ENCODE data around the gene TEN1. TPM values are rescaled to one million over a fixed set of nuclear protein-coding genes. Genes with fewer than 3 reads are reported as not detected.

The TEN1 gene
- total and polyA plus RNA-seq, 2 of the 13 experiments (the other 11 are each of a cell fraction or from before 2014, with no cell fraction given), result 18.0 to 21.3 TPM

GRCh38 chr17:75998327-75998795, 19.3 kb downstream of the TEN1 start (continued):
- TF ChIP-seq NRL (CRISPR knock-in tag; IDR thresholded peaks at IDR 0.05; ENCODE audit: borderline replicate concordance), result no peak
- no peak for TF ChIP-seq TOE1 (CRISPR knock-in tag; IDR thresholded peaks at IDR 0.05)
- TF ChIP-seq CREBL2 (CRISPR knock-in tag; IDR thresholded peaks at IDR 0.05; ENCODE audit: borderline replicate concordance), result no peak
- no peak for TF ChIP-seq ZNF780A (CRISPR knock-in tag; IDR thresholded peaks at IDR 0.05)
- no peak for TF ChIP-seq CHCHD3 (CRISPR knock-in tag; IDR thresholded peaks at IDR 0.05)
- TF ChIP-seq ZNF784 (CRISPR knock-in tag; IDR thresholded peaks at IDR 0.05; ENCODE audit: borderline replicate concordance), result no peak
- no peak for TF ChIP-seq THAP8 (CRISPR knock-in tag; IDR thresholded peaks at IDR 0.05; ENCODE audit: borderline replicate concordance)
- 0 out of 2 replicates have a peak, but pooled peaks have one; percentile 16 for TF ChIP-seq ZNF136 (CRISPR knock-in tag; IDR thresholded peaks at IDR 0.05; ENCODE audit: low read depth)
- no peak for TF ChIP-seq YY1 (IDR thresholded peaks at IDR 0.05; ENCODE audit: insufficient read depth, insufficient replicate concordance, low read depth, low read length)
- no peak for TF ChIP-seq ZNF414 (CRISPR knock-in tag; IDR thresholded peaks at IDR 0.05)
- no peak for TF ChIP-seq ZSCAN9 (CRISPR knock-in tag; IDR thresholded peaks at IDR 0.05; ENCODE audit: borderline replicate concordance)
- no peak for TF ChIP-seq ZNF24 (IDR thresholded peaks at IDR 0.05)
- TF ChIP-seq MLXIP (CRISPR knock-in tag; IDR thresholded peaks at IDR 0.05; ENCODE audit: borderline replicate concordance), result no peak
- no peak for TF ChIP-seq ZNF468 (CRISPR knock-in tag; IDR thresholded peaks at IDR 0.05)
- no peak for TF ChIP-seq PHF20 (CRISPR knock-in tag; IDR thresholded peaks at IDR 0.05)
- no peak for TF ChIP-seq ZFP62 (CRISPR knock-in tag; IDR thresholded peaks at IDR 0.05)
- no peak for TF ChIP-seq FOXP1 (IDR thresholded peaks at IDR 0.05)
- TF ChIP-seq FOXP1 (CRISPR knock-in tag; IDR thresholded peaks at IDR 0.05), result peak; percentile 64
- no peak for TF ChIP-seq SIN3B (IDR thresholded peaks at IDR 0.05; ENCODE audit: low read length)

All from HepG2 (cell line).